ENCODE measurements around the gene AK8.

The AK8 gene

GRCh38 chr9:132883349-132884294, 5.5 kb upstream of the AK8 start:
- Histone ChIP-seq H3K27me3 (no peaks in the 10 kb centered on the region), H3K4me1 (no peaks in the 10 kb centered on the region), H3K4me3 (ENCODE audit: low read depth, low read length) (no peak overlapping the region), H3K36me3 (no peaks in the 10 kb centered on the region), H3K9me3 (no peaks in the 10 kb centered on the region)
- TF ChIP-seq, protein P1, sequence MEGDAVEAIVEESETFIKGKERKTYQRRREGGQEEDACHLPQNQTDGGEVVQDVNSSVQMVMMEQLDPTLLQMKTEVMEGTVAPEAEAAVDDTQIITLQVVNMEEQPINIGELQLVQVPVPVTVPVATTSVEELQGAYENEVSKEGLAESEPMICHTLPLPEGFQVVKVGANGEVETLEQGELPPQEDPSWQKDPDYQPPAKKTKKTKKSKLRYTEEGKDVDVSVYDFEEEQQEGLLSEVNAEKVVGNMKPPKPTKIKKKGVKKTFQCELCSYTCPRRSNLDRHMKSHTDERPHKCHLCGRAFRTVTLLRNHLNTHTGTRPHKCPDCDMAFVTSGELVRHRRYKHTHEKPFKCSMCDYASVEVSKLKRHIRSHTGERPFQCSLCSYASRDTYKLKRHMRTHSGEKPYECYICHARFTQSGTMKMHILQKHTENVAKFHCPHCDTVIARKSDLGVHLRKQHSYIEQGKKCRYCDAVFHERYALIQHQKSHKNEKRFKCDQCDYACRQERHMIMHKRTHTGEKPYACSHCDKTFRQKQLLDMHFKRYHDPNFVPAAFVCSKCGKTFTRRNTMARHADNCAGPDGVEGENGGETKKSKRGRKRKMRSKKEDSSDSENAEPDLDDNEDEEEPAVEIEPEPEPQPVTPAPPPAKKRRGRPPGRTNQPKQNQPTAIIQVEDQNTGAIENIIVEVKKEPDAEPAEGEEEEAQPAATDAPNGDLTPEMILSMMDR (IDR thresholded peaks at IDR 0.05; ENCODE audit: low read depth, low read length) = no peak
- no peak for DNase-seq

GRCh38 chr9:132882616-132883015, 4.5 kb upstream of the AK8 start:
- Histone ChIP-seq H3K4me3 (ENCODE audit: low read depth, low read length) (no peak overlapping the region), H3K9me3 (no peaks in the 10 kb centered on the region), H3K4me1 (no peaks in the 10 kb centered on the region), H3K27me3 (no peaks in the 10 kb centered on the region), H3K36me3 (no peaks in the 10 kb centered on the region; the same call in 1 of the 2 replicates)
- TF ChIP-seq, protein P1 (IDR thresholded peaks at IDR 0.05; ENCODE audit: low read depth, low read length) = no peak
- DNase-seq = no peak

- DNase-seq = no peak
- Histone ChIP-seq H3K4me1 (no peaks in the 10 kb centered on the region), H3K4me3 (ENCODE audit: low read depth, low read length) (no peak overlapping the region), H3K27me3 (no peaks in the 10 kb centered on the region), H3K9me3 (no peaks in the 10 kb centered on the region), H3K36me3 (no peaks in the 10 kb centered on the region; the same call in 1 of the 2 replicates)
- TF ChIP-seq, protein P1 (IDR thresholded peaks at IDR 0.05; ENCODE audit: low read depth, low read length) = no peak
Observed at GRCh38 chr9:132881826-132882225, 3.7 kb upstream of the AK8 start.

GRCh38 chr9:132880324-132880661, 2.2 kb upstream of the AK8 start:
- H3K4me1 ChIP-seq = no peaks in the 10 kb centered on the region
- DNase-seq = no peak
- H3K9me3 ChIP-seq = no peaks in the 10 kb centered on the region
- no peaks in the 10 kb centered on the region for H3K27me3 ChIP-seq
- TF ChIP-seq, protein P1 (IDR thresholded peaks at IDR 0.05; ENCODE audit: low read depth, low read length) = no peak
- no peak overlapping the region for H3K4me3 ChIP-seq (ENCODE audit: low read depth, low read length)
- H3K36me3 ChIP-seq = no peaks in the 10 kb centered on the region; the same call in 1 of the 2 replicates

- no peak overlapping the region for H3K4me3 ChIP-seq (ENCODE audit: low read depth, low read length)
- H3K9me3 ChIP-seq = no peaks in the 10 kb centered on the region
- no peaks in the 10 kb centered on the region for H3K4me1 ChIP-seq
- no peaks in the 10 kb centered on the region; the same call in 1 of the 2 replicates for H3K36me3 ChIP-seq
- TF ChIP-seq, protein P1 (IDR thresholded peaks at IDR 0.05; ENCODE audit: low read depth, low read length) = no peak
- no peaks in the 10 kb centered on the region for H3K27me3 ChIP-seq
- DNase-seq = no peak
Observed at GRCh38 chr9:132879457-132880323, 1.6 kb upstream of the AK8 start.
